ENCODE measurements around the gene RAP1GAP2.
"Not testable (repeated sequence)": the region's sequence is repeated elsewhere in the genome, so short reads cannot be mapped to it uniquely, and the experiment has no call there.

RAP1GAP2 gene

DNA sequence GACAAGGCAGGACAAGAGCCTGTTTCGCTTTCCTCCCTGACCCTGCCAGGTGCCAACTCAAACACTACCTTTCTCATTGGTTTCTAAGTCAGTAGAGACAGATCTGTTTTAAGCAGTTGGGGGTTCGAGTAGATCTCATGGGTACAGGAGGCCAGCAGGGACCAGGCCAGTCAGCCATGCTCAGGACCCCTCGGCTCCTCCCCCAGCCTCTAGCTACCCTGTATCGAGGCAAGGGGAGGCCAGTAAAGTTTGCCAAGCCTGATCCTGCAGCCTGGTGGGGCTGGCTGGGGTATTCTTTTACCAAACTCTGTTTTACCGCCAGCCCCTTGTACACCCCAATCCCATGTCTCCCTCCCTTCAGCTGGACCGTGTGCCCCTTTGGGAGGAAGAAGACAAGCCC lies 240.6 kb downstream of the RAP1GAP2 start:
- H3K9me3 ChIP-seq (ENCODE audit: insufficient read depth, low read depth, low read length), result no peaks in the 10 kb centered on the region

DNA sequence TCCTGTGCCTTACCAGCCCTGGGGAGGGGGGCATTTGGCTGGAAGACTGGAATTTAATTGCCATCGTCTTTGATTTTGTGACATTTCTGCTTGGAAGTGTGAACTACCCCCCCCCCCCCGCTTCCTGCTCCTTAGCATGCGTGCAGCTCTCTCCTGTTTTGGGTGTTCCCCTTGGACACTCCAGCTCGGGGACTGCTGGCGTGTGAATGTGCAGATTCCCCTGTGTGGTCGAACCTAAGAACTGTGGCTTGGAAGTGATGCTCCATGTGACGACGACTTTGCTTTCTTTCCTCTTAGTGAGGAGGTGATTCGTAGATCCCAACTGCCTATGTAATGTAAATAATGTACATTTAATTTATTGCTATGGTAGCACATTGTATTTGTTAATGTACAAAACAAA lies 241.0 kb downstream of the RAP1GAP2 start:
- H3K9ac ChIP-seq (ENCODE audit: low read depth, low read length), result no peak overlapping the region
- H3K9me3 ChIP-seq (ENCODE audit: insufficient read depth, low read depth, low read length), result no peaks in the 10 kb centered on the region
- no peak overlapping the region for H3K4me3 ChIP-seq (ENCODE audit: low read length)
- H3K4me1 ChIP-seq (ENCODE audit: insufficient read depth, low read length), result no peaks in the 10 kb centered on the region
- H3K27ac ChIP-seq (ENCODE audit: low read length), result no peak overlapping the region
- H3K36me3 ChIP-seq (ENCODE audit: insufficient read depth, low read depth, low read length), result no peaks in the 10 kb centered on the region
- H3K27me3 ChIP-seq (ENCODE audit: insufficient read depth, low read length), result no peaks in the 10 kb centered on the region

More for the DNA sequence above, 240.6 kb downstream of the RAP1GAP2 start:
- Histone ChIP-seq H3K27me3 (ENCODE audit: insufficient read depth, low read length) (no peaks in the 10 kb centered on the region), H3K9ac (ENCODE audit: low read depth, low read length) (no peak overlapping the region), H3K4me3 (ENCODE audit: low read length) (no peak overlapping the region), H3K4me1 (ENCODE audit: insufficient read depth, low read length) (no peaks in the 10 kb centered on the region), H3K27ac (ENCODE audit: low read length) (no peak overlapping the region), H3K36me3 (ENCODE audit: insufficient read depth, low read depth, low read length) (no peaks in the 10 kb centered on the region)

DNA sequence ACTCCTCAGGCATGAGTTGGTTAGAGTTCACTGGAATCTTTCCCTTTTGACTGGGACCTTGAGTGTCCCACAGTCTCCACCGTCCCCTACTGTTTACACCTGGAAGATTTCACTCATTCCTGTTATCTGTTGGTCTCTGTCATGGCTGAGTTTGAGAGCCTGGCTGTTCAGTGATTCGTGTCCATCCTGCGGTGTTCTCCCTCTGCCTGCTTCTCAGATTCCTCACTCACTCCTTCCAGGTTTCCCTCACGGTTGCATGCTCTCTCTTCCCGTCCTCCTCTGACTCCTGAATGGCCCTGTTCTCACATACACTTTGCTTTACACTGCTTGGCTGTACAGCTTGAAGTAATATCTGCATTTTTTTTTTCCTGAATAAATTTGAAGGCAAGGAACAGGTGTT lies 242.7 kb downstream of the RAP1GAP2 start:
- Histone ChIP-seq H3K9ac (ENCODE audit: low read depth, low read length) (no peak overlapping the region), H3K36me3 (ENCODE audit: insufficient read depth, low read depth, low read length) (no peaks in the 10 kb centered on the region), H3K9me3 (ENCODE audit: insufficient read depth, low read depth, low read length) (peaks cover 12% of the 10 kb centered on the region), H3K27ac (ENCODE audit: low read length) (no peak overlapping the region), H3K27me3 (ENCODE audit: insufficient read depth, low read length) (no peaks in the 10 kb centered on the region), H3K4me1 (ENCODE audit: insufficient read depth, low read length) (no peaks in the 10 kb centered on the region), H3K4me3 (ENCODE audit: low read length) (no peak overlapping the region)

DNA sequence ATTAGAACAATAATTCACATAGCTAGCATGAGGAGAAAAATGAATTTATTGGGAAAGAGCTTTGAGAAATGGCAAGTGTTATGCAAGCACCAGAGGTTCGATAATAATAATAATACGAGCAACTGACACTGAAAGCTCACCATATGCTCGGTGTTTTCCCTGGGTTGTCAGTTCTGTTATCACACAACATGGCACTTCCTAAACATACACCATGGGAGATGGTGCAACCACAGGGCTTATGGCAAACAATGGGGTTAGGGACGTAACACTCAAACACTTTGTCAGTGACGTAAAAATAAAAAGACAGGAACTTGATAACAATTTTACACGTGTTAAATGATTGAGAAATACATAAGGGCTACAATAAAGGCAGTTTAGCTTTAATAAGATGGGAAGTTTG lies 243.5 kb downstream of the RAP1GAP2 start:
- H3K9me3 ChIP-seq (ENCODE audit: insufficient read depth, low read depth, low read length), result peaks cover 19% of the 10 kb centered on the region
- no peak overlapping the region for H3K4me3 ChIP-seq (ENCODE audit: low read length)
- H3K27ac ChIP-seq (ENCODE audit: low read length), result no peak overlapping the region
- no peaks in the 10 kb centered on the region for H3K36me3 ChIP-seq (ENCODE audit: insufficient read depth, low read depth, low read length)
- H3K9ac ChIP-seq (ENCODE audit: low read depth, low read length), result no peak overlapping the region
- H3K4me1 ChIP-seq (ENCODE audit: insufficient read depth, low read length), result no peaks in the 10 kb centered on the region
- H3K27me3 ChIP-seq (ENCODE audit: insufficient read depth, low read length), result no peaks in the 10 kb centered on the region

DNA sequence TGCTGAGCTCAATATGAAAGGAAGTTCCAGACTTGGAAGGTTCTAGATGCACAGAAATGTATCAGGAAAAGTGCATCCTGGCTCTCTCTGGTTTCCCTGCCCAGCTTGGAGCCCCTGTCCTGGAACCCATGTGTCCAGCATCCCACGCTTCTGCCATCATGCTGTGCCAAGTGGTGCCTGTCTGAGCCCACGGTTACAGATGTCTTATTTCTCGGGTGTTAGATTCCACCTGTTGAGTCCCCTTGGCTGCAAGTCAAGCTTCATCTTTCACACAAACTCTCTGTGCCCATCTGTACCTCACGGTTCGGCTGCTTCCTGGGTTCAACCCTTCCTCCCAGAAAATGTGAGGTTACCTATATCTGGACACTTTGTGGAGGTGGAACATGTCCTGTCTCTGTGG lies 244.6 kb downstream of the RAP1GAP2 start:
- Histone ChIP-seq H3K9me3 (ENCODE audit: insufficient read depth, low read depth, low read length) (peaks cover 19% of the 10 kb centered on the region), H3K27me3 (ENCODE audit: insufficient read depth, low read length) (no peaks in the 10 kb centered on the region), H3K36me3 (ENCODE audit: insufficient read depth, low read depth, low read length) (no peaks in the 10 kb centered on the region), H3K4me1 (ENCODE audit: insufficient read depth, low read length) (no peaks in the 10 kb centered on the region), H3K9ac (ENCODE audit: low read depth, low read length) (no peak overlapping the region), H3K4me3 (ENCODE audit: low read length) (no peak overlapping the region), H3K27ac (ENCODE audit: low read length) (no peak overlapping the region)

DNA sequence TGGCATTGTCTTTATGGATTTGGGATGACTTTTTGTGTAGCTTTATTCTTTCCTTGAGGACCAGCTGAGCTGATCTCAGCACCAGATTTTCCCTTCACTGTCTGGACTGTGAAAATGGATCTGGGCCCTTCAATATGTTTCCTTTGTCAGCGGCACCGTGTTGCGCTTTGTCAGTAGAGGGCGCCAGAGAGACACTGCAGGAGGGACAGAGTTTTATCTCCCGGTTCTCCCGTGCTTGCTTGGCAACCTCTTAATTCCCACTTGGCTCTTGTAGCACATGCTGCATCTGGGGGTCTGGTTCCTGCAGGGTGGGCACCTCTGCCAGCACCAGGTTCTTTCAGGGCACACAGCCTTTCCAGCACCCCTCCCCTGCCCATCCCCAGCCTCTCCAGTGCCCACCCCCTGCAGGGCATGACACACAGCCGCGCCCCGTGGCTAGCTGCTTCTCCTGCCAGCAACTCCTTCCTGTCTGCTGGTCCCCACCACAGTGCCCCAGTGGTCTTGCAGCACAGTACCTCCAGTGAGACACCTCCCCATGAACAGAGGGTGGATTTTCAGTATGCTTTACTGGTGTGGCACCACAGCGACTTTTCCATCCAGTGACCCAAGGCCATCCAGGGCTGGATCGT lies 247.6 kb downstream of the RAP1GAP2 start:
- Histone ChIP-seq H3K4me3 (ENCODE audit: low read length) (no peak overlapping the region), H3K36me3 (ENCODE audit: insufficient read depth, low read depth, low read length) (no peaks in the 10 kb centered on the region), H3K4me1 (ENCODE audit: insufficient read depth, low read length) (no peaks in the 10 kb centered on the region), H3K27me3 (ENCODE audit: insufficient read depth, low read length) (no peaks in the 10 kb centered on the region), H3K9ac (ENCODE audit: low read depth, low read length) (no peak overlapping the region), H3K27ac (ENCODE audit: low read length) (no peak overlapping the region), H3K9me3 (ENCODE audit: insufficient read depth, low read depth, low read length) (peaks cover 19% of the 10 kb centered on the region)

DNA sequence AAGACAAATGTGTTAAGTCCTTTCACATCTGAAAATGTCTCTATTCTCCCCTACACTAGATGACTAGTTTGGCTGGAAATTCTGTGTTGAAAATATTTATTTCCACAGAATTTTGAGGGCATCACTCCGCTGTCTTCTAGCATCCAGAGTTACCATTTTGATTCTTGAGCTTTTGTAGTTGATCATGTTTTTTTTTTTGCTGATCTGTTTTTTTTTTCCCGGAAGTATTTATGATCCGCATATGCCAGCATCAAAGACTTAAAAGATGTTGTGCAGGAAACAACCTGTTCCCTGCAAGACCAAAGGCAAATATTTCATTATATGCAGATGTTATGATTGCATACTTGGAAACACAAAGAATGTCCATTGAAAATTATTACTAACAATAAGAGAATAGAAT lies 250.5 kb downstream of the RAP1GAP2 start:
- H3K27ac ChIP-seq (ENCODE audit: low read length), result no peak overlapping the region
- no peaks in the 10 kb centered on the region for H3K27me3 ChIP-seq (ENCODE audit: insufficient read depth, low read length)
- H3K4me1 ChIP-seq (ENCODE audit: insufficient read depth, low read length), result 0 out of 2 replicates have a peak, but pooled peaks cover 3% of the 10 kb centered on the region
- no peak overlapping the region for H3K4me3 ChIP-seq (ENCODE audit: low read length)
- peaks cover 19% of the 10 kb centered on the region for H3K9me3 ChIP-seq (ENCODE audit: insufficient read depth, low read depth, low read length)
- H3K36me3 ChIP-seq (ENCODE audit: insufficient read depth, low read depth, low read length), result no peaks in the 10 kb centered on the region
- no peak overlapping the region for H3K9ac ChIP-seq (ENCODE audit: low read depth, low read length)

DNA sequence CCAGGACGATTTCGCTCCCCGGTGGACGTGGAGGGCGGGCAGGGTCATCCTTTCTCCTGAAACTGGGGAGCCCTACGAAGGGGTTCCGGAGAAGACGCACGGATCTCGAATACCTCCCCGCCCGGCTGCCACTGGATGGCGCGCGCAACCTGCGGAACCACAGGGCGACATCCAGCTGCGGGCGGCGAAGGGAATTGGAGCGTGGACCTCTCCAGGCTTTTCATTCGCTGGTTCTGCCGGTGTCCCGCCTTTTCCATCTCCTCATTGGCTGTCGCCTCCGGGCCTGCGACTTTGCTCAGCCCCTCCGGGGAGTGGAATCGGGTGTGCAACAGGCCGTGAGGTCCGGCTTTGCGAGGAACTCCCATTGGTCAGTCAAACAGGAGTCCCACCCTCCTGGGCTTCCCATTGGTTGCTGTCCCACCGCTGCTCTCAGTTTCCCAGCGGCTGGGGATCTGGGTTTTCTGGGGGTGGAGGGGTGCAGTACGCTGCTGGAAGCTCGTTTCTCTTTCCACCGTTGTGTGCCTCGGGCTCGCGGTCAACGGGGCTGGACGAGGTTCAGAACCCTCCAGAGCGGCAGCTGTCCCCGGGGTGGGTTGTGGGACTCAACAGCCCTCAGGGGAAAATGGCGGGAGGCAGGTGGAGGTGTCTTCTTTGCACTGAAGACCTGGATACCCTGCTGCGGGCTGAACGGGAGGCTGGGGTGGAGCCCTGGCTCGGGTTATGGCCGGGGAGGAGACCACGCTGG lies 252.7 kb downstream of the RAP1GAP2 start:
- Histone ChIP-seq H3K4me3 (ENCODE audit: low read length) (peak overlapping the region; percentile 75), H3K27me3 (ENCODE audit: insufficient read depth, low read length) (no peaks in the 10 kb centered on the region), H3K36me3 (ENCODE audit: insufficient read depth, low read depth, low read length) (no peaks in the 10 kb centered on the region), H3K4me1 (ENCODE audit: insufficient read depth, low read length) (0 out of 2 replicates have a peak, but pooled peaks cover 3% of the 10 kb centered on the region), H3K27ac (ENCODE audit: low read length) (peak overlapping the region; percentile 27), H3K9me3 (ENCODE audit: insufficient read depth, low read depth, low read length) (peaks cover 8% of the 10 kb centered on the region), H3K9ac (ENCODE audit: low read depth, low read length) (peak overlapping the region; percentile 84; the same call in 1 of the 2 replicates)

DNA sequence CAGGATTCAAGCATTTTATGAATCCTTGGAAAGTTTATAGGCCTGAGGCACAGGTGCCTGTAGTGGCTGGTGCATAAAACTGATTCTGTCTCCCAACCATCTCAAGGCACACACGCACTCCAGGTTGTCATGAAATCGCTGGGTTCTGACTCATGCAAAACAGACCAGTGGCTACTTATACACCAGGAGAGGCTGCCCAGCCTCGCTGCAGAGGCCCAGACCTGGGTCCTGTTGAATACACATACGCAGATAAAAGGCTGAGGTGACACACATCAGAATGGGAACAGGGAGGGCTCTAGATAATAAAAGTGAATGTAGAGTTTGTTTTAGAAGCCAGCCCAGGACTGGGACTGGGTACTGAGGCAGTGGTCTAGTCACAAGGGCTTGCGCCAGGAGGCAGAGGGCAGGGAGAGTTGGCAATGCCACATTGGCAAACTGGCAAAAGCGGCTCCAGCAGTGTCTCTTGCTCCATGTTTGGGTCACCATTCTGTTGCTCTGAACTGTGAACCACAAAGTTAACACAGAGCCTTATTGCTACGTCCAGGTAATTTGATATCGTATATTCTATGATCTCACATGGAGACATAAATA lies 253.6 kb downstream of the RAP1GAP2 start:
- Histone ChIP-seq H3K4me3 (ENCODE audit: low read length) (peak overlapping the region; percentile 75), H3K27ac (ENCODE audit: low read length) (no peak overlapping the region)

DNA sequence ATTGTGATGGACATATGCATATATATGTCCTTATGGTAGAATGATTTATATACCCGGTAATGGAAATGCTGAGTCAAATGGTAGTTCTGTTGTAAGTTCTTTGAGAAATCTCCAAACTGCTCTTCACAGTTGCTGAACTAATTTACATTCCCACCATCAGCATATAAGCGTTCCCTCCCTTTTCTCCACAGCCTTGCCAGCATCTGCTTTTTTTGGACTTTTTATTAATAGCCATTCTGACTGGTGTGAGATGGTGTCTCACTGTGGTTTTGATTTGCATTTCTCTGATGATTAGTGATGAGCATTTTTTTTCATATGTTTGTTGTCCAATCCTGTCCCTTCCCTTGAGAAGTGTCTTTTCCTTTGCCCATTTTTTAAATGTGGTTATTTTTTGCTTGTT lies 258.6 kb downstream of the RAP1GAP2 start:
- not testable (repeated sequence) for H3K36me3 ChIP-seq (ENCODE audit: insufficient read depth, low read depth, low read length); H3K4me1 ChIP-seq (ENCODE audit: insufficient read depth, low read length); H3K27me3 ChIP-seq (ENCODE audit: insufficient read depth, low read length); H3K4me3 ChIP-seq (ENCODE audit: low read length); H3K27ac ChIP-seq (ENCODE audit: low read length); H3K9me3 ChIP-seq (ENCODE audit: insufficient read depth, low read depth, low read length); H3K9ac ChIP-seq (ENCODE audit: low read depth, low read length)

More for the DNA sequence above, 253.6 kb downstream of the RAP1GAP2 start:
- Histone ChIP-seq H3K4me1 (ENCODE audit: insufficient read depth, low read length) (0 out of 2 replicates have a peak, but pooled peaks cover 3% of the 10 kb centered on the region), H3K9me3 (ENCODE audit: insufficient read depth, low read depth, low read length) (no peaks in the 10 kb centered on the region), H3K27me3 (ENCODE audit: insufficient read depth, low read length) (no peaks in the 10 kb centered on the region), H3K9ac (ENCODE audit: low read depth, low read length) (peak overlapping the region; percentile 84; the same call in 1 of the 2 replicates), H3K36me3 (ENCODE audit: insufficient read depth, low read depth, low read length) (no peaks in the 10 kb centered on the region)

DNA sequence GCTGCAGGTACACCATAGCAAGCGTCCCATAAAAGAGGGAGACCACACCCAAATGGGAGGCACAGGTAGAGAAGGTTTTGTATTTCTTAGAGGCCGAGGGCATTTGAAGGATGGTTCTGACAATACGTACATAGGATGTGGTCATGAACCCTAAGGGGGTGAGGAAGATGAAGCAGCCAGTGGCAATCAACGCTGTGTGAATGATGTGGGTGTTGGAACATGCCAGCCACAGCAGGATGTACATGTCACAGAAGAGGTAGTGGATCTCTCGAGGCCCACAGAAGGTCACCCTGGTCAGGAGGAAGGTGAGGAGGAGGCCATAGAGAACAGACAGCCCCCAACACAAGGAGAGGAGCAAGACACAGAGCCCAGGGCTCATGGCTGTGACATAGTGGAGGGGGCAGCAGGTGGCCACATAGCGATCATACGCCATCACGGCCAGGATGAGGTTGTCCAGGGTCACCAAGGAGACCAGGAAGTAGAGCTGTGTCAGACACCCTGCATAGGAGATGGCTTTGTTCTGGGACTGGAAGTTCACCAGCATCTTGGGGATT lies 266.7 kb downstream of the RAP1GAP2 start:
- H3K9me3 ChIP-seq (ENCODE audit: insufficient read depth, low read depth, low read length); H3K27ac ChIP-seq (ENCODE audit: low read length); H3K36me3 ChIP-seq (ENCODE audit: insufficient read depth, low read depth, low read length); H3K4me3 ChIP-seq (ENCODE audit: low read length); H3K9ac ChIP-seq (ENCODE audit: low read depth, low read length); H3K4me1 ChIP-seq (ENCODE audit: insufficient read depth, low read length); H3K27me3 ChIP-seq (ENCODE audit: insufficient read depth, low read length): not testable (repeated sequence)

DNA sequence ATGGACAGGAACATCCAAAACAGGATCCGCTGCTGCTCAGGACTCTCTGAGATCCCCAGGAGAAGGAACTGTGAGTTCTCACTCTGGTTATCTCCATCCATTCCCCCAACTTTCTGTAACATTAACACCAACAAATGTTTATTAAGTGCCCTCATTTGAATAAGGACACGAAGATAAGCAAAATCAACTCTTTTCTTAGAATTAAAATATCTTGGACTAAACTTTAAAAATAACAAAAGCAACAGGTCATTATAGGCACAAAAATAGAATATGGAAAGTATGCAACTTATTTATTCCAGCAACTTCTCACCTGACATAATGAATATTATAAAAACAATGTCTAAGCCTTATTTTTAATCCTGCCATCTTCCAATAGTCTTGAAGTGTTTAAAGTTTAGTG lies 267.3 kb downstream of the RAP1GAP2 start, which contains the start of gene OR1D5:
Gene OR1D5, minus strand, starts transcription at position 101 of the 400 bp plus-strand sequence. Its CDS starts 0 bp downstream, at position 101.
- H3K36me3 ChIP-seq (ENCODE audit: insufficient read depth, low read depth, low read length); H3K27ac ChIP-seq (ENCODE audit: low read length); H3K9ac ChIP-seq (ENCODE audit: low read depth, low read length); H3K4me3 ChIP-seq (ENCODE audit: low read length); H3K4me1 ChIP-seq (ENCODE audit: insufficient read depth, low read length); H3K9me3 ChIP-seq (ENCODE audit: insufficient read depth, low read depth, low read length); H3K27me3 ChIP-seq (ENCODE audit: insufficient read depth, low read length): not testable (repeated sequence)

All from iPS-20b (cell line).